ENCODE data around the gene EDN1.
"Not testable (repeated sequence)": the region's sequence is repeated elsewhere in the genome, so short reads cannot be mapped to it uniquely, and the experiment has no call there.

Gene EDN1

GRCh38 chr6:12328701-12329100 lies 38.5 kb downstream of the EDN1 start:
- DNase-seq: no peak

GRCh38 chr6:12331474-12331873 lies 41.3 kb downstream of the EDN1 start:
- DNase-seq: no peak

- DNase-seq: no peak
These were observed 42.0 kb downstream of the EDN1 start for GRCh38 chr6:12331951-12332749.

GRCh38 chr6:12332750-12333079 lies 42.6 kb downstream of the EDN1 start:
- DNase-seq: not testable (repeated sequence)

GRCh38 chr6:12333128-12333527 lies 43.0 kb downstream of the EDN1 start:
- DNase-seq: no peak

GRCh38 chr6:12334526-12335130 lies 44.5 kb downstream of the EDN1 start:
- no peak for DNase-seq

- DNase-seq: no peak
These were observed 45.0 kb downstream of the EDN1 start for GRCh38 chr6:12335131-12335527.

GRCh38 chr6:12335717-12336116 lies 45.6 kb downstream of the EDN1 start:
- DNase-seq: no peak

- no peak for DNase-seq
These were observed 46.2 kb downstream of the EDN1 start for GRCh38 chr6:12336121-12336971.

- no peak for DNase-seq
These were observed 48.9 kb downstream of the EDN1 start for GRCh38 chr6:12339022-12339421.

GRCh38 chr6:12339808-12340487 lies 49.8 kb downstream of the EDN1 start:
- no peak for DNase-seq

GRCh38 chr6:12340488-12340818 lies 50.3 kb downstream of the EDN1 start:
- DNase-seq: no peak

- no peak for DNase-seq
These were observed 52.5 kb downstream of the EDN1 start for GRCh38 chr6:12342664-12343063.

- DNase-seq: no peak
These were observed 52.9 kb downstream of the EDN1 start for GRCh38 chr6:12343122-12343439.

GRCh38 chr6:12343440-12344162 lies 53.4 kb downstream of the EDN1 start:
- no peak for DNase-seq

GRCh38 chr6:12344296-12344695 lies 54.1 kb downstream of the EDN1 start:
- DNase-seq: no peak

GRCh38 chr6:12344961-12345693 lies 55.0 kb downstream of the EDN1 start:
- DNase-seq: no peak

- no peak for DNase-seq
These were observed 55.5 kb downstream of the EDN1 start for GRCh38 chr6:12345694-12346058.

Data from CD4-positive, alpha-beta T cell treated with Interleukin-10 for 1 hour (primary cell).